ENCODE measurements around the gene APPBP2.
"Not testable (repeated sequence)": the region's sequence is repeated elsewhere in the genome, so short reads cannot be mapped to it uniquely, and the experiment has no call there.

The APPBP2 gene

GRCh38 chr17:60491771-60492170, 34.3 kb downstream of the APPBP2 start:
- no peak for DNase-seq

GRCh38 chr17:60490594-60490993, 35.4 kb downstream of the APPBP2 start:
- DNase-seq = not testable (repeated sequence)

GRCh38 chr17:60481604-60482003, 44.4 kb downstream of the APPBP2 start:
- DNase-seq = no peak

GRCh38 chr17:60473788-60474187, 52.3 kb downstream of the APPBP2 start:
- DNase-seq = no peak

- no peak for DNase-seq
Measured at GRCh38 chr17:60472449-60472848, 53.6 kb downstream of the APPBP2 start.

GRCh38 chr17:60471451-60471850, 54.6 kb downstream of the APPBP2 start:
- DNase-seq = no peak

GRCh38 chr17:60468371-60468770, 57.7 kb downstream of the APPBP2 start:
- DNase-seq = no peak

- DNase-seq = no peak
Measured at GRCh38 chr17:60464343-60464742, 61.7 kb downstream of the APPBP2 start.

- no peak for DNase-seq
Measured at GRCh38 chr17:60463157-60463835, 62.7 kb downstream of the APPBP2 start.

GRCh38 chr17:60461584-60461983, 64.5 kb downstream of the APPBP2 start:
- DNase-seq = no peak

- DNase-seq = no peak
Measured at GRCh38 chr17:60457148-60457547, 68.9 kb downstream of the APPBP2 start.

- no peak for DNase-seq
Measured at GRCh38 chr17:60455378-60455777, 70.7 kb downstream of the APPBP2 start.

GRCh38 chr17:60451965-60452364, 74.1 kb downstream of the APPBP2 start:
- DNase-seq = no peak

GRCh38 chr17:60451071-60451470, 75.0 kb downstream of the APPBP2 start:
- no peak for DNase-seq

- DNase-seq = no peak
Measured at GRCh38 chr17:60447375-60447774, 78.7 kb downstream of the APPBP2 start.

- no peak for DNase-seq
Measured at GRCh38 chr17:60445144-60445543, 80.9 kb downstream of the APPBP2 start.

- DNase-seq = no peak
Measured at GRCh38 chr17:60443713-60444112, 82.3 kb downstream of the APPBP2 start.

GRCh38 chr17:60442271-60443173, 83.5 kb downstream of the APPBP2 start:
- DNase-seq = no peak

GRCh38 chr17:60439501-60439900, 86.5 kb downstream of the APPBP2 start:
- no peak for DNase-seq

GRCh38 chr17:60436676-60437075, 89.4 kb downstream of the APPBP2 start:
- no peak for DNase-seq

GRCh38 chr17:60435244-60436167, 90.5 kb downstream of the APPBP2 start:
- DNase-seq = peak; percentile 47 to 58

- not testable (repeated sequence) for DNase-seq
Measured at GRCh38 chr17:60433021-60433997, 92.7 kb downstream of the APPBP2 start.

Measured in stimulated activated CD4-positive, alpha-beta T cell treated with anti-CD3 and anti-CD28 coated beads, Interleukin-2, amount 100 ng/mL, for 24 hours (primary cell).